ENCODE results near the gene UGT3A1. TPM values are rescaled to one million over a fixed set of nuclear protein-coding genes. Genes with fewer than 3 reads are reported as not detected.

Gene UGT3A1
- total and polyA plus RNA-seq, 2 donors: 0.03 to 0.16 TPM

DNA sequence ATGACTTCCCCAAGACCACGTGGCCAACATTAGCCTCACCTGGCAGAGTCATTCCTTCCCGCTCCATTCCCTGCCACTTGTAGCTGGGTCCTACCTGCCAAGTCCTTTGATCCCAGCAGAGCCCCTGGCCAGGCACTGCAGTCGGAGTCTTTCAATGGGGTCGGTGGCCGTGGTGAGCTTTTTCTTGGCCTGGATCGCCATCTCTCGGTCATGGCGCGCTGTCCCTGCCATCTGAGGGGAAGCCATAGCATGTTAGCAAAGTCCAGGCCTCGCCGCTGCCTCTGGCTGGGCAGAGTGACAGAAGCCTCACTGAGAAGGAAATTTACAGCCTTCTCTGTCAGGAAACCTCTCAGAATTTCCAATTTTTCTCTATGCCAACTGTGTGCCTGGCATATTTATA lies 70.3 kb downstream of the UGT3A1 start:
- Histone ChIP-seq H3K4me3 (ENCODE audit: low read depth, low read length) (no peak overlapping the region), H3K36me3 (ENCODE audit: insufficient read depth) (no peaks in the 10 kb centered on the region), H3K27ac (ENCODE audit: low read depth) (no peak overlapping the region), H3K4me1 (ENCODE audit: insufficient read depth) (no peaks in the 10 kb centered on the region)
- 67% methylated on average over 11 of the region's 11 CpGs for WGBS
- no peak for DNase-seq (ENCODE audit: extremely low spot score)

DNA sequence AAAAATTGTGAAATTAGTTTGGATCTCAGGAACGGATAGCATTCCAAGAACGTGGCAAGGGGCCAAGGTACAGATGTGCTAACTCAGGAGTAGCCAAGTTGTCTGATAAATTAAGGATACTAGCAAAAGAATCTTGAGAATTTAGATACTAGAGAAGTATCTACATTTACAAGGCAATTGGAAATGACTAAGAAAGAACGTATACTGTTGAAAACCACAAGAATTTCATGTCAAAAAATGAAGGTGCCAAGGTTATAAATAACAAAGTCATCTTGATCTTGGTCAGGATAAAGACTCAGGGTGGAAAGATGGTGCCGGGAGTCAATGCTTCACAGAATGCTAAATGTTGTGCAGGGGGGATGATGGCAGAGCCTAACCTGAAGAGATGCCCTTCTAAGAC lies 72.0 kb downstream of the UGT3A1 start:
- DNase-seq (ENCODE audit: extremely low spot score): no peak
- Histone ChIP-seq H3K36me3 (ENCODE audit: insufficient read depth) (no peaks in the 10 kb centered on the region), H3K4me3 (ENCODE audit: low read depth, low read length) (no peak overlapping the region), H3K4me1 (ENCODE audit: insufficient read depth) (no peaks in the 10 kb centered on the region), H3K27ac (ENCODE audit: low read depth) (no peak overlapping the region)
- whole genome bisulfite sequencing: 39% methylated on average over 4 of the region's 4 CpGs

DNA sequence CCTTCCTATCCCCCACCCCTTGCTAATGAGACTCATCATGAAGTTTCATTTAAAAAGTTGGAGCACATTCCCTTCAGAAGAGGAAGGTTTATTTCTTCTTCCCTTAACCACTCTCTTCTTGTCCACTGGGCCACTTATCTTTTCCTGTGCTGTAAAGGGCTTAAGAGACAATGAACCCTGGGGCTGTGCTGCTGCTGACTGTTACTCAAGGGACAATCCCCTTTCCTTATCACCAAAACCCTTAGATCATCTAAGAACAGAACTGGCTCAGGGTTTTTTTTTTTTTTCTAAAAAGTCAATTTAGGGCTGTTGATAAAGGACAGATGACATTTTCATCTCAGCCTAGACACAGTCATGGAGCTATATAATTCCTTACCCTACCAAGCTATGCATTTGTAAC lies 82.4 kb downstream of the UGT3A1 start:
- no peaks in the 10 kb centered on the region for H3K36me3 ChIP-seq (ENCODE audit: insufficient read depth)
- no peak overlapping the region for H3K4me3 ChIP-seq (ENCODE audit: low read depth, low read length)
- H3K27ac ChIP-seq (ENCODE audit: low read depth): no peak overlapping the region
- DNase-seq (ENCODE audit: extremely low spot score): no peak
- no peaks in the 10 kb centered on the region for H3K4me1 ChIP-seq (ENCODE audit: insufficient read depth)

DNA sequence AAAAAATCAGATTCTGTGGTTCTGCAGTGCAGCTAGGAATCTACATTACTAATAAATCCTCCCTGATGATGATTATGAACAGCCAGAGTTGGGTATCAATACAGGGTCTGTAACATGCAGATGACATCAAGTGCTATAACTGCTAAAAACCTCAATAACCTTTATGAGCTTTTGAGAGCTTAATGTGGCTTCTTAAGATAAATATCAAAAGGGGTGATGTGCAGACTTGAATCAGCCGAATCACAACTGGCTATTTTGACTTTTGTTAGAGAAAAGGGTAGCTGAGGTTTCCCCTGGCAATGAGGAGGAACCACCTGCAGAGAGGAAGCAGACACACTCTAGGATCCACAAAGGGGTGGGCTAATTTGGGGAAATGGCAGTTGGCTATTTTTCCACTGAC lies 83.0 kb downstream of the UGT3A1 start:
- DNase-seq (ENCODE audit: extremely low spot score): no peak
- H3K36me3 ChIP-seq (ENCODE audit: insufficient read depth): no peaks in the 10 kb centered on the region
- 16% methylated on average over 1 of the region's 1 CpG for whole genome bisulfite sequencing
- no peak overlapping the region for H3K4me3 ChIP-seq (ENCODE audit: low read depth, low read length)
- no peak overlapping the region for H3K27ac ChIP-seq (ENCODE audit: low read depth)
- H3K4me1 ChIP-seq (ENCODE audit: insufficient read depth): no peaks in the 10 kb centered on the region

DNA sequence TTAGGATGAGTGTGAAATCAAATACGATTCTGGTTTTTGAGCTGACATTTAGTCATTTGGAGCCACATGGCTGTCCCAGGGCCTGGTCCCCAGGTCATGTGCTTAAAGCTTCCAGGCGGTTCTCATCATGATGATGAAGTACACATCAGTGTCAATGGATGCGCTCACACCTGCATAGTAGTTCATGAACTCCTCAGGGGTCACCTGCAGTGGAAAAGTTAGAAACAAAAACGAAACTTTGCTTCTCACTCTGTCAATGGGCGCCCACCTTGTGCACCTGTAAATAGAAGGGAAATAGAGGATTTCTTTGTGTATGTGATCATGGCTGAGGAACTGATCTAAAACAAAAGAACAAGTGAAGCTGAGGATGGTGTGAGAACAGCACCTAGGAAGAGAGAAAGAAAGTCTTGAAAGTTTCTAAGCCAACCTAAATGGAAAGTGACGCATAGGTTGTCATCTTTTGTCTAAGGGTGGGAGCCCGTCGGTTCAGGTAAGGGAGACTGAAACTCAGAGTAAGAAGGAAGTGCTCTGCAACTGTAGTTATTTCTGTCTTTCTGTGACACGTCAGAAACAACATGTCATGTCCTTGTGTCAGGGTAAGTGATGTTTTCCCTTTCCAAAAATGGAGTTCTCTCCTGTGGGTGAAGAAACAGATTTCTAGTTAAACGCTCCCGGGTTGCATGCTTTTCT lies 86.6 kb downstream of the UGT3A1 start:
- Histone ChIP-seq H3K36me3 (ENCODE audit: insufficient read depth) (no peaks in the 10 kb centered on the region), H3K4me1 (ENCODE audit: insufficient read depth) (no peaks in the 10 kb centered on the region), H3K27ac (ENCODE audit: low read depth) (no peak overlapping the region), H3K4me3 (ENCODE audit: low read depth, low read length) (no peak overlapping the region)
- no peak for DNase-seq (ENCODE audit: extremely low spot score)
- 82% methylated on average over 11 of the region's 11 CpGs for WGBS

DNA sequence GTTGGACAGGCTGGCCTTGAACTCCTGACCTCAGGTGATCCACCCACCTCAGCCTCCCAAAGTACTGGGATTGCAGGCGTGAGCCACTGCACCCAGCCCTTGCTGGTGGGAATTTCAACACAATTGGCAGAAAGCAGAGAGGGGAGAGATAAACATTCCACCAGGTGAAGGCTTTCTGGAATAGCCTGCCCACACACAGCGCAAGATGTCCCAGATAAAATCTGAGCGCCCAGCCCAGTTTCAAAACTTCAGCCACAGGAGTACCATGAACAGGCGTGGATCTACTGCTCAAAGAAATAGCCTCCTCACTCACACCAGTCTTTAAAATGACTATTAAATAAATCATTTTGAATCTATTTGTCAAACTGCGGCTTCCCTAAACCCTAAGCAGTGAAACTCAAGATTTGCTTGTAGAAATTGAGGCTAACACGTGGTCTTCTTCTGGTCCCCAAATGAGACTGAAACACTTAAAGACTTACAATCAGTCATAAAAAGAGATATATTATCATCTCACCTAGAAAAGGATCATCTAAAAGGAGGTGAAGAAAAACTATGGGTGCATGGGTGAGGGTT lies 87.5 kb downstream of the UGT3A1 start:
- H3K36me3 ChIP-seq (ENCODE audit: insufficient read depth): no peaks in the 10 kb centered on the region
- 89% methylated on average over 6 of the region's 6 CpGs for WGBS
- DNase-seq (ENCODE audit: extremely low spot score): no peak
- no peak overlapping the region for H3K4me3 ChIP-seq (ENCODE audit: low read depth, low read length)
- H3K4me1 ChIP-seq (ENCODE audit: insufficient read depth): no peaks in the 10 kb centered on the region
- no peak overlapping the region for H3K27ac ChIP-seq (ENCODE audit: low read depth)

DNA sequence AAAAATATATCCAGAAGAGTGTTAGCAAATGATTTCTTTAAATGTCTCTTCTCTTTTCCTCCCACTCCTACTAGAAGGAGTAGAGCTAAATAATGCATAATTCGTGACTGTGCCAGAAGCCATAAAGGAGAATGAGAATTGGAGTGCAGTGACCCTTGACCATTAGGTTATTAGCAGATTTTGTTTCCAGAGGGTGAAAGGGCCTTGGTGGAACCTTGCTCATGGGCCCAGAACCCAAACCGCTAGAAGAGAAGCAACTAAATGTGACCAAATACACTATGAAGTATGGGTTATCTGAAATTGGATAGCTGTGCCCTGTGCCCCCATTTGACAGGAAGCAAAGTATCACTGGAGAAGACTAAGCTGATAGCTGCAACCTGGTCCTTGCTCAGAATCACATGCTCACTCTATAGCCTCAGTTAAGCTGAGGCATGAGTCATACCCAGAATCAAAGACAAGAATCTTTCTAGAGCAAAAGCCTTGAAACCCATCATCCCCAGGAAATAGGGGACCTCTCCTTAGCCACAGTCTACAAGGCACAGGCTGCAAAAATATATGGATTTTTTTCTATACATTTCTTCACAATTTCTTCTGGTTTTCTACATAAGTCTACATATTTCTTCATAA lies 89.0 kb downstream of the UGT3A1 start:
- Histone ChIP-seq H3K36me3 (ENCODE audit: insufficient read depth) (no peaks in the 10 kb centered on the region), H3K4me1 (ENCODE audit: insufficient read depth) (no peaks in the 10 kb centered on the region), H3K4me3 (ENCODE audit: low read depth, low read length) (no peak overlapping the region), H3K27ac (ENCODE audit: low read depth) (no peak overlapping the region)
- no peak for DNase-seq (ENCODE audit: extremely low spot score)
- WGBS: 70% methylated on average over 2 of the region's 2 CpGs

Other genes starting within 250 kb of the UGT3A1 start
- gene IL7R, start 134.5 kb downstream of the UGT3A1 start, total RNA-seq: 1.5 TPM
- 6.7 TPM for gene IL7R, start 134.5 kb downstream of the UGT3A1 start, polyA plus RNA-seq
- not detected for gene CAPSL, start 52.8 kb downstream of the UGT3A1 start, total RNA-seq
- gene CAPSL, start 52.8 kb downstream of the UGT3A1 start, polyA plus RNA-seq: not detected
- 0.58 TPM for gene UGT3A2, start 75.5 kb upstream of the UGT3A1 start, total RNA-seq
- gene UGT3A2, start 75.5 kb upstream of the UGT3A1 start, polyA plus RNA-seq: 0.14 TPM
- 31.6 TPM for gene LMBRD2, start 160.5 kb upstream of the UGT3A1 start, total RNA-seq
- 5.7 TPM for gene LMBRD2, start 160.5 kb upstream of the UGT3A1 start, polyA plus RNA-seq
- 42.9 TPM for gene SKP2, start 160.7 kb upstream of the UGT3A1 start, total RNA-seq
- gene SKP2, start 160.7 kb upstream of the UGT3A1 start, polyA plus RNA-seq: 5.1 TPM